ENCODE results near the gene HOXA10. TPM values are rescaled to one million over a fixed set of nuclear protein-coding genes. Genes with fewer than 3 reads are reported as not detected.
A peak's percentile ranks its signal among the peaks of the same experiment; 100 is the strongest.

HOXA10 gene
- total RNA-seq, 6 experiments from 2014 or later = 38.9 to 43.5 (median 41.1) TPM

DNA sequence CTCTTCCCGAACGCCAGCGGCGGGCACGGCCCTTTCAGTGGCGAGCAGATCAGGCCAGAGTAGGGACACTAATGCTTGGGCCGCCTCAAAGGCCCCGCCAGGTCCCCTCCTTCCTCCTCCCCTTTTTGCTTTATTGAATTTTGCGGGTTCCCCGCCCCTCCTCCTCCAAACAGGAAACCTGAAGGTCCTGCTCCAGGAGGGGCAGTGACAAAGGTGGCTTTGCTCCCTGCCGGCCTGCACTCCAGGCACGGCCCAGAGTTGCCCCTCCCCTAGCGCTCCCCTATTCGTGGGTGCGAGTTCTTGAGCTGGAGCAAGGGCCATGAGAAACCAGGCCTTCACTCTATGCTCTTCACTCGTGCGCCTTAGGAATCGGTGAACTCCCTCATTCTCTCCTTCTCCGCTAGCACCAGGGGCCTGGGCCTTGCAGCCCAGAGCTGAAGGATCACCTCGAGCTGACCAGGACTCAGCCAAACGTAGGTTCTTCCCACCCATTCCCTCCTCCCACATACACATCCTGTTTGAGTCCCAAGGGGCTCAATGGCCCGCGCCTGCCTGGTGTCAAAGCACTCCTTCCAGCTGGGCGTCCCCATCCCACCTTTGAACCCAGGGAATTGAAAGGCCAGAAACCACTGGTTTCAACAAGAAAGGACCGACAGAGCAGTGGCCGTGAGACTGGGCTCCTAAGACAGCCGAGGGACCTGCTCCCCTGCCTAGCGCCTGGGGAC is 25.9 kb downstream of the HOXA10 start:
- H3K4me3 Mint-ChIP-seq = peak overlapping the region; percentile 91
- no peak for TF ChIP-seq CTCF (IDR thresholded peaks at IDR 0.05)
- H3K9me3 Mint-ChIP-seq = no peaks in the 10 kb centered on the region
- DNase-seq = no peak
- H3K36me3 Mint-ChIP-seq (ENCODE audit: low read depth) = 0 out of 2 replicates have a peak, but pooled peaks cover 4% of the 10 kb centered on the region
- no peaks in the 10 kb centered on the region; the same call in 1 of the 2 replicates for H3K27me3 Mint-ChIP-seq (ENCODE audit: insufficient read depth)
- H3K4me1 Mint-ChIP-seq (ENCODE audit: low read depth) = peaks cover 39% of the 10 kb centered on the region
- H3K27ac Mint-ChIP-seq = peak overlapping the region; percentile 68

DNA sequence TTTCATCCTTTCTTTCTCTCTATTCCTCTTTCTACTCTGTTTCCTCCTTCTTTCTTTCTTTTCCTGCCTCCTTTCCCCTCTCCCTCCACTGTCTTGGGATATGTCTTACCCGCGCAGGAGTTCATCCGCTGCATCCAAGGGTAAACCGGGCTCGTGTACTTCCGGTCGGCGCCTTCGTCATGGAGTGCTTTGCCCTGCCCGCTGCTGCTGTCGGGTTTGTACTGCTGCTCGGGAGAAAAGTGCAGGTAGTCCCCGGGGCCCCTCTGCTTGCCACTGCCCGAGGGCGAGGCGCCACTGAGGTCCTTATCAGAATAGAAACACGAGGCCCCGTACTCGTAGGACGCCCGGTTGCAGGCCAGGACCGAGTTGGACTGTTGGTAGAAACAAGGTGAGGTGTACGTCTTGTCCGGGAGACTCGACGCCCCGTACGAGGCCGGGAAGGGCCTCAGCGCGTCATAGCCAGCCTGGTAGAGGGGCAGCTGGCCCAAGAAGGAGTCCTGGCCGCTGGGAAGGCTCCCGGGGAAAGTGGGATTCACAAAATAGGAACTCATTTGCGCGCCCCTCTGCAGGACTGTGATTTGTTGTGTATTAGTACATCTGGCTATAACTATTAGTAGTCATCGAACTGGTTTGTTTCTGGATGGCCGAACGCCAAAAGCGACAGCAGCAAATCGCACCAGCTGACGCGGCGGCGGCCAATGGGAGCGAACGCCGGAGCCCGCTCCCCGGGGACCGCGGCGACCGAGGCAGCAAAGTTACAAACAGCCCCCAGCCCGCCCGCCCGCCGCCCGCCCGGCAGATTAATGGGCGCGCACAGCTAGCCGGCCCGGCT is 26.7 kb downstream of the HOXA10 start, which contains the start of gene HOXA6:
Gene HOXA6, minus strand, starts transcription at position 576 of the 832 bp plus-strand sequence. Its CDS starts 25 bp downstream, at position 551.
- peak within 1 kb of the TSS; percentile 91 for H3K4me3 Mint-ChIP-seq
- DNase-seq = no peak

GRCh38 chr7:27146491-27147198 is 27.5 kb downstream of the HOXA10 start:
- peaks cover 8% of the 10 kb centered on the region; the same call in 1 of the 2 replicates for H3K36me3 Mint-ChIP-seq (ENCODE audit: low read depth)
- H3K9me3 Mint-ChIP-seq = no peaks in the 10 kb centered on the region
- H3K4me3 Mint-ChIP-seq = no peak overlapping the region
- no peak for TF ChIP-seq CTCF (IDR thresholded peaks at IDR 0.05)
- no peak for DNase-seq
- peaks cover 3% of the 10 kb centered on the region; the same call in 1 of the 2 replicates for H3K27me3 Mint-ChIP-seq (ENCODE audit: insufficient read depth)
- H3K4me1 Mint-ChIP-seq (ENCODE audit: low read depth) = peaks cover 39% of the 10 kb centered on the region
- no peak overlapping the region for H3K27ac Mint-ChIP-seq

More for the DNA sequence above, 26.7 kb downstream of the HOXA10 start, which contains the start of gene HOXA6:
- Mint-ChIP-seq H3K4me1 (ENCODE audit: low read depth) (peaks cover 42% of the 10 kb centered on the region), H3K9me3 (no peaks in the 10 kb centered on the region), H3K36me3 (ENCODE audit: low read depth) (0 out of 2 replicates have a peak, but pooled peaks cover 4% of the 10 kb centered on the region), H3K27ac (peak within 1 kb of the TSS; percentile 68), H3K27me3 (ENCODE audit: insufficient read depth) (no peaks in the 10 kb centered on the region; the same call in 1 of the 2 replicates)
- TF ChIP-seq CTCF (IDR thresholded peaks at IDR 0.05) = no peak

- no peak for DNase-seq
- no peak overlapping the region for H3K27ac Mint-ChIP-seq
- H3K27me3 Mint-ChIP-seq (ENCODE audit: insufficient read depth) = peaks cover 3% of the 10 kb centered on the region; the same call in 1 of the 2 replicates
- no peak overlapping the region for H3K4me3 Mint-ChIP-seq
- peaks cover 34% of the 10 kb centered on the region for H3K4me1 Mint-ChIP-seq (ENCODE audit: low read depth)
- H3K36me3 Mint-ChIP-seq (ENCODE audit: low read depth) = peaks cover 14% of the 10 kb centered on the region; the same call in 1 of the 2 replicates
- no peak for TF ChIP-seq CTCF (IDR thresholded peaks at IDR 0.05)
- H3K9me3 Mint-ChIP-seq = no peaks in the 10 kb centered on the region
These were observed 28.2 kb downstream of the HOXA10 start for GRCh38 chr7:27145914-27146412.

Measured in HFFc6 (cell line).